ENCODE data around the gene IGF1R.
A peak's percentile ranks its signal among the peaks of the same experiment; 100 is the strongest.
"Not testable (repeated sequence)": the region's sequence is repeated elsewhere in the genome, so short reads cannot be mapped to it uniquely, and the experiment has no call there.

Gene IGF1R

GRCh38 chr15:98647774-98648653 is at the start of gene IGF1R:
Gene IGF1R (plus strand): TSS chr15:98648539. CDS start chr15:98649582, 1,043 bp downstream.
- peak; percentile 52 for DNase-seq

- DNase-seq: no peak
Measured at GRCh38 chr15:98599909-98600691, 48.2 kb upstream of the IGF1R start.

- no peak for DNase-seq
Measured at GRCh38 chr15:98604983-98605382, 43.4 kb upstream of the IGF1R start.

GRCh38 chr15:98609144-98609852 is 39.0 kb upstream of the IGF1R start:
- DNase-seq: no peak

GRCh38 chr15:98610991-98611390 is 37.3 kb upstream of the IGF1R start:
- no peak for DNase-seq

GRCh38 chr15:98611808-98612207 is 36.5 kb upstream of the IGF1R start:
- no peak for DNase-seq

GRCh38 chr15:98612490-98613110 is 35.7 kb upstream of the IGF1R start:
- no peak for DNase-seq

- DNase-seq: no peak
Measured at GRCh38 chr15:98614681-98615080, 33.7 kb upstream of the IGF1R start.

- no peak for DNase-seq
Measured at GRCh38 chr15:98616397-98616796, 31.9 kb upstream of the IGF1R start.

GRCh38 chr15:98617328-98617980 is 30.9 kb upstream of the IGF1R start:
- no peak for DNase-seq

GRCh38 chr15:98618576-98618975 is 29.8 kb upstream of the IGF1R start:
- DNase-seq: not testable (repeated sequence)

- DNase-seq: no peak
Measured at GRCh38 chr15:98620020-98620419, 28.3 kb upstream of the IGF1R start.

- DNase-seq: no peak
Measured at GRCh38 chr15:98621021-98621420, 27.3 kb upstream of the IGF1R start.

GRCh38 chr15:98625614-98626013 is 22.7 kb upstream of the IGF1R start:
- DNase-seq: no peak

GRCh38 chr15:98626153-98626552 is 22.2 kb upstream of the IGF1R start:
- no peak for DNase-seq

- DNase-seq: no peak
Measured at GRCh38 chr15:98628216-98628615, 20.1 kb upstream of the IGF1R start.

- no peak for DNase-seq
Measured at GRCh38 chr15:98635848-98636247, 12.5 kb upstream of the IGF1R start.

- DNase-seq: no peak
Measured at GRCh38 chr15:98643115-98643514, 5.2 kb upstream of the IGF1R start.

- DNase-seq: no peak
Measured at GRCh38 chr15:98646546-98647025, 1.8 kb upstream of the IGF1R start.

- peak; percentile 21 for DNase-seq
Measured at GRCh38 chr15:98647026-98647773, 1.1 kb upstream of the IGF1R start.

Data from NCI-H1694 treated with DMSO at 0.1 percent for 48 hours (cell line).